Keratinocyte (primary cell): ENCODE results near the gene CARD11. TPM values are rescaled to one million over a fixed set of nuclear protein-coding genes. Genes with fewer than 3 reads are reported as not detected.

ENCODE experiments used
- DNase-seq: peaks from one replicate; pipeline ENCODE4 v3.0.0-alpha.2; 2011; ENCODE audit warnings: low read depth, missing footprints, low spot score
- FAIRE-seq: peaks from 2 replicates; lab custom pipeline; 2011; peaks lifted over from hg19 to GRCh38; lab: Jason Lieb, UNC
- H2AFZ ChIP-seq: 2 replicates; pipeline ENCODE4 v1.6.0; 2012; ENCODE audit warnings: low read length, control low read depth, inconsistent platforms; ENCODE audit not compliant: control insufficient read depth
- H3K27ac ChIP-seq: 2 replicates; pipeline ENCODE4 v1.5.1; 2011; ENCODE audit warnings: low read length; ENCODE audit not compliant: control insufficient read depth, insufficient read depth
- H3K27me3 ChIP-seq: 3 replicates; pipeline ENCODE4 v1.6.0; 2011; ENCODE audit warnings: low read length; ENCODE audit not compliant: control insufficient read depth, insufficient read depth; ENCODE audit errors: extremely low read depth
- H3K36me3 ChIP-seq, 2 experiments: 2 replicates in 1 of 2; 3 replicates in 1 of 2; pipeline ENCODE4 v1.5.1; 2011; ENCODE audit warnings: low read length in 2 of 2, mild to moderate bottlenecking in 1 of 2; ENCODE audit not compliant: control insufficient read depth in 2 of 2, insufficient read depth in 2 of 2; ENCODE audit errors: extremely low read depth in 1 of 2
- H3K4me1 ChIP-seq: 3 replicates; pipeline ENCODE4 v1.5.1; 2011; ENCODE audit warnings: low read length; ENCODE audit not compliant: control insufficient read depth, insufficient read depth; ENCODE audit errors: extremely low read depth
- H3K4me2 ChIP-seq: 3 replicates; pipeline ENCODE4 v1.6.0; 2011; ENCODE audit warnings: low read depth, low read length; ENCODE audit not compliant: control insufficient read depth, insufficient read depth; ENCODE audit errors: extremely low read depth
- H3K4me3 ChIP-seq, 3 experiments: fragments of 200-600 bp in 1 of 3; sonication (generic) in 1 of 3; 2 replicates in 2 of 3; 3 replicates in 1 of 3; pipeline ENCODE4 v1.5.1; 2011 to 2016; ENCODE audit warnings: low read length in 3 of 3, mild to moderate bottlenecking in 3 of 3, control low read depth in 2 of 3, inconsistent platforms in 1 of 3, low read depth in 1 of 3, mixed read lengths in 1 of 3, mixed run types in 1 of 3, moderate library complexity in 1 of 3; ENCODE audit not compliant: control insufficient read depth in 2 of 3, insufficient read depth in 2 of 3; ENCODE audit errors: extremely low read depth in 1 of 3
- H3K79me2 ChIP-seq: 2 replicates; pipeline ENCODE4 v1.6.0; 2012; ENCODE audit warnings: low read length; ENCODE audit not compliant: control insufficient read depth, insufficient read depth
- H3K9ac ChIP-seq: 3 replicates; pipeline ENCODE4 v1.6.0; 2011; ENCODE audit warnings: low read length; ENCODE audit not compliant: control insufficient read depth, insufficient read depth; ENCODE audit errors: extremely low read depth
- H3K9me1 ChIP-seq: 3 replicates; pipeline ENCODE4 v1.6.0; 2011; ENCODE audit warnings: low read length; ENCODE audit not compliant: control insufficient read depth, insufficient read depth; ENCODE audit errors: extremely low read depth
- H3K9me3 ChIP-seq: 2 replicates; pipeline ENCODE4 v1.5.1; 2012; ENCODE audit warnings: low read depth, low read length; ENCODE audit not compliant: control insufficient read depth
- H4K20me1 ChIP-seq: 3 replicates; pipeline ENCODE4 v1.6.0; 2011; ENCODE audit warnings: low read length; ENCODE audit not compliant: control insufficient read depth, insufficient read depth; ENCODE audit errors: extremely low read depth
- CTCF ChIP-seq, 3 experiments: IDR thresholded peaks in 1 of 3; conservative IDR thresholded peaks in 1 of 3; optimal IDR thresholded peaks in 1 of 3; 2 replicates in 2 of 3; 3 replicates in 1 of 3; pipeline versions ENCODE3 to v1.5.1; 2011; ENCODE audit warnings: low read length in 3 of 3, mild to moderate bottlenecking in 3 of 3, moderate library complexity in 2 of 3, control low read depth in 1 of 3, inconsistent platforms in 1 of 3; ENCODE audit not compliant: insufficient read depth in 2 of 3; ENCODE audit errors: extremely low read depth in 1 of 3
- EZH2 ChIP-seq: IDR thresholded peaks from one replicate; pipeline ENCODE4 v1.6.1; 2012; ENCODE audit warnings: inconsistent platforms, mild to moderate bottlenecking, low read length, moderate library complexity
- dilution Hi-C: fragments of 300-500 bp; cut with MboI; formaldehyde crosslinking; loops from one replicate; pipeline ENCODE4 v1.7.0; 2020; ENCODE audit warnings: low sequenced_read_pairs; ENCODE audit not compliant: extremely low pct_ligation_motif_present
- polyA plus RNA-seq, 5 experiments: library from polyadenylated mRNA; depleted of rRNA in 3 of 5; stranded (reverse) in 3 of 5; stranded (forward) in 1 of 5; unstranded in 1 of 5; fragments of >200 nt; gene quantifications; 1 replicate in 1 of 5; 2 replicates in 3 of 5; 3 replicates in 1 of 5; pipeline versions ENCODE4 v1.2.1 to v1.2.3, GENCODE V29; 2011 to 2012; ENCODE audit warnings: missing spikeins in 2 of 5, low read depth in 1 of 5, low replicate concordance in 1 of 5

CARD11 gene
- polyA plus RNA-seq, 1 donor (not counting 4 experiments of a cell fraction or from before 2014, with no cell fraction given) = 4.3 TPM

DNA sequence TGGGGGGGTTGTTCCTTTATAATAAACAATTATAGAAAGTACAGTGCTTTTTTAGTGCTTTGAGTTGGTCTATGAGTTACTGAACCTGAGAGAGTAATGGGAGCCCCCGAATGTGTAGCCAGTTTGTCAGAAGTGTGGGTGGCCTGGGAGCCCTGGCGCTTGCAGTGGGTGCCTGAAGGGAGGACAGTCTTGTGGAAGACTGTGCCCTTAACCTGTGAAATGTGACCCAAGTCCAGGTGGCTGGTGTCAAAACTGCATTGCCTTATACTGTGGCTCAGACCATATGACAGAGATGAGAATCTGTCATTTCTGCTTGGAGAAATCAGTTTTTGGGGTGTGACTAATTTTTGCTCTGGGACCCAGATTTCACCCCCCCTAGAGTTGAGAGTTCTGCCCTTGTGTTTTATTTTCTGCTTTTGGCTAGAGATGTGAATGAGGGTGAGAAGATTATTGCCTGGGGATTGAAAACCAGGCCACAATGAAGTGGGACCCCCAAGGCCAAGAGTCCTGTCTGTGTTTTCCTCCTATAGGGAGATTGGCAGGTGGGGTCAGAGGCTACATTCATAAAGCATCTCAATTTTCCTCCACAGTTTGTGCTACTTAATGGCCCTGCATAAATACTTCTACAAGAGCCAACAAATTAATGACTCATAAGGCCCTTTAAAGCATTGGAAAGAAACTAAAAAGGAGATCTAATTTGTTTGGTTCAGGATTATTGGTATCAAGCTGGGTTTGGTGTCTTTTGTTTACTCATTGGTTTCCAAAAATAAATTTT lies 24.1 kb upstream of the CARD11 start:
- Histone ChIP-seq H3K27me3 (no peaks in the 10 kb centered on the region), H3K4me2 (no peak overlapping the region), H3K9me3 (peaks cover 2% of the 10 kb centered on the region), H3K36me3 (no peaks in the 10 kb centered on the region), H3K9ac (no peak overlapping the region), H3K4me3 (no peak overlapping the region), H3K9me1 (no peaks in the 10 kb centered on the region), H4K20me1 (no peaks in the 10 kb centered on the region), H3K4me1 (no peaks in the 10 kb centered on the region), H2AFZ (no peak overlapping the region), H3K79me2 (no peaks in the 10 kb centered on the region), H3K27ac (no peak overlapping the region)
- TF ChIP-seq CTCF (optimal IDR thresholded peaks at IDR 0.05 in 1 of 3, IDR thresholded peaks at IDR 0.05 in 1 of 3, conservative IDR thresholded peaks at IDR 0.05 in 1 of 3; ENCODE audit: extremely low read depth in 1 of 3, insufficient read depth in 2 of 3, low read length in 3 of 3) = no peak
- no peak for TF ChIP-seq EZH2
- dilution Hi-C loops = no loop called here
- FAIRE-seq = no peak
- DNase-seq = no peak

- DNase-seq (no peak), FAIRE-seq (no peak)
- no peaks in the 10 kb centered on the region for H4K20me1 ChIP-seq
- no peaks in the 10 kb centered on the region for H3K27me3 ChIP-seq
- H3K4me3 ChIP-seq = no peak overlapping the region
- no peak overlapping the region for H3K9ac ChIP-seq
- TF ChIP-seq EZH2 = no peak
- TF ChIP-seq CTCF (optimal IDR thresholded peaks at IDR 0.05 in 1 of 3, IDR thresholded peaks at IDR 0.05 in 1 of 3, conservative IDR thresholded peaks at IDR 0.05 in 1 of 3; ENCODE audit: extremely low read depth in 1 of 3, insufficient read depth in 2 of 3, low read length in 3 of 3) = no peak
- dilution Hi-C loops = no loop called here
- H3K36me3 ChIP-seq = no peaks in the 10 kb centered on the region
- no peak overlapping the region for H3K27ac ChIP-seq
- H3K4me2 ChIP-seq = no peak overlapping the region
- H2AFZ ChIP-seq = no peak overlapping the region
- H3K4me1 ChIP-seq = no peaks in the 10 kb centered on the region
- H3K9me1 ChIP-seq = no peaks in the 10 kb centered on the region
- H3K9me3 ChIP-seq = peaks cover 2% of the 10 kb centered on the region
- no peaks in the 10 kb centered on the region for H3K79me2 ChIP-seq
Observed at GRCh38 chr7:3067193-3067592, 23.5 kb upstream of the CARD11 start.
